Astrocyte (in vitro differentiated cells and primary cell): ENCODE measurements around the gene DDX50.

Experiments used
- CTCF ChIP-seq: IDR thresholded peaks from 2 replicates; pipeline ENCODE4 v1.5.1; 2011; ENCODE audit warnings: low read depth, mild to moderate bottlenecking, inconsistent platforms, low read length, moderate library complexity; ENCODE audit not compliant: insufficient read depth
- EZH2 ChIP-seq: IDR thresholded peaks from 2 replicates; pipeline ENCODE4 v1.6.1; 2012; ENCODE audit warnings: mild to moderate bottlenecking, low read length, inconsistent platforms; ENCODE audit not compliant: insufficient read depth

GRCh38 chr10:68957654-68958053, 56.5 kb downstream of the DDX50 start:
- TF ChIP-seq CTCF (no peak), EZH2 (no peak)
